Mucosa of rectum (tissue), 2 donors: Measurements from ENCODE around the gene YPEL1.
A peak's percentile ranks its signal among the peaks of the same experiment; 100 is the strongest.
"Not testable (repeated sequence)": the region's sequence is repeated elsewhere in the genome, so short reads cannot be mapped to it uniquely, and the experiment has no call there.

Source experiments
- H3K27ac ChIP-seq, 2 donors: one replicate each; pipeline ENCODE4 v1.7.0; 2013; ENCODE audit warnings: inconsistent platforms in 2 of 2, low read depth in 2 of 2, low read length in 2 of 2
- H3K27me3 ChIP-seq, 2 donors: one replicate each; pipeline ENCODE4 v1.7.0; 2013; ENCODE audit warnings: low read length in 2 of 2; ENCODE audit not compliant: control insufficient read depth in 2 of 2, insufficient read depth in 2 of 2
- H3K36me3 ChIP-seq, 2 donors: one replicate each; pipeline ENCODE4 v1.7.0; 2013; ENCODE audit warnings: low read length in 2 of 2; ENCODE audit not compliant: control insufficient read depth in 2 of 2, insufficient read depth in 2 of 2
- H3K4me1 ChIP-seq, 2 donors: one replicate each; pipeline ENCODE4 v1.7.0; 2013; ENCODE audit warnings: low read length in 2 of 2, mild to moderate bottlenecking in 1 of 2; ENCODE audit not compliant: control insufficient read depth in 2 of 2, insufficient read depth in 2 of 2
- H3K4me3 ChIP-seq, 2 donors: one replicate each; pipeline ENCODE4 v1.7.0; 2013; ENCODE audit warnings: low read length in 2 of 2
- H3K9ac ChIP-seq, 2 donors: one replicate each; pipeline ENCODE4 v1.7.0; 2013; ENCODE audit warnings: low read length in 2 of 2, low read depth in 1 of 2, mild to moderate bottlenecking in 1 of 2
- H3K9me3 ChIP-seq, 2 donors: one replicate each; pipeline ENCODE4 v1.7.0; 2013; ENCODE audit warnings: low read length in 2 of 2; ENCODE audit not compliant: control insufficient read depth in 2 of 2
- donor health status: healthy.
- donor health status: Normal muscosa, but diverticular disease.

YPEL1 gene

GRCh38 chr22:21736084-21736642, 569 bp upstream of the YPEL1 start:
- Histone ChIP-seq H3K36me3 (no peaks in the 10 kb centered on the region), H3K27me3 (no peaks in the 10 kb centered on the region), H3K9ac (peak overlapping the region in 1 of 2 donors; percentile 38), H3K9me3 (no peaks in the 10 kb centered on the region), H3K4me3 (peak overlapping the region; percentile 54 to 76), H3K27ac (peak overlapping the region; percentile 58 to 77), H3K4me1 (peaks cover 8 to 11% of the 10 kb centered on the region in 2 donors)

- Histone ChIP-seq H3K4me1 (peaks cover 8 to 11% of the 10 kb centered on the region in 2 donors), H3K36me3 (no peaks in the 10 kb centered on the region), H3K27me3 (no peaks in the 10 kb centered on the region), H3K9ac (peak overlapping the region; percentile 48 to 55), H3K9me3 (no peaks in the 10 kb centered on the region), H3K27ac (peak overlapping the region; percentile 65 to 77), H3K4me3 (peak overlapping the region; percentile 62 to 74)
Measured at GRCh38 chr22:21734540-21735199, 924 bp downstream of the YPEL1 start.

- no peaks in the 10 kb centered on the region for H3K27me3 ChIP-seq
- no peak overlapping the region for H3K4me3 ChIP-seq
- H3K4me1 ChIP-seq = peaks cover 8 to 11% of the 10 kb centered on the region in 2 donors
- H3K36me3 ChIP-seq = no peaks in the 10 kb centered on the region
- H3K9ac ChIP-seq = no peak overlapping the region
- H3K27ac ChIP-seq = no peak overlapping the region
- H3K9me3 ChIP-seq = no peaks in the 10 kb centered on the region
Measured at GRCh38 chr22:21731503-21731902, 4.1 kb downstream of the YPEL1 start.

- no peaks in the 10 kb centered on the region for H3K9me3 ChIP-seq
- H3K27me3 ChIP-seq = no peaks in the 10 kb centered on the region
- H3K27ac ChIP-seq = no peak overlapping the region
- H3K4me3 ChIP-seq = no peak overlapping the region
- peaks cover 8 to 9% of the 10 kb centered on the region in 2 donors for H3K4me1 ChIP-seq
- no peaks in the 10 kb centered on the region for H3K36me3 ChIP-seq
- no peak overlapping the region for H3K9ac ChIP-seq
Measured at GRCh38 chr22:21730535-21731308, 4.9 kb downstream of the YPEL1 start.

- not testable (repeated sequence) for H3K27ac ChIP-seq, H3K9me3 ChIP-seq, H3K4me3 ChIP-seq, H3K9ac ChIP-seq, H3K36me3 ChIP-seq, H3K4me1 ChIP-seq, H3K27me3 ChIP-seq
Measured at GRCh38 chr22:21729184-21729583, 6.4 kb downstream of the YPEL1 start.

GRCh38 chr22:21728270-21728669, 7.3 kb downstream of the YPEL1 start:
- no peak overlapping the region for H3K4me3 ChIP-seq
- H3K9me3 ChIP-seq = no peaks in the 10 kb centered on the region
- no peak overlapping the region for H3K9ac ChIP-seq
- no peaks in the 10 kb centered on the region for H3K36me3 ChIP-seq
- H3K27me3 ChIP-seq = no peaks in the 10 kb centered on the region
- H3K27ac ChIP-seq = no peak overlapping the region
- no peaks in the 10 kb centered on the region for H3K4me1 ChIP-seq

GRCh38 chr22:21727768-21728167, 7.8 kb downstream of the YPEL1 start:
- no peaks in the 10 kb centered on the region for H3K36me3 ChIP-seq
- H3K27ac ChIP-seq = no peak overlapping the region
- H3K9me3 ChIP-seq = no peaks in the 10 kb centered on the region
- no peak overlapping the region for H3K4me3 ChIP-seq
- no peaks in the 10 kb centered on the region for H3K4me1 ChIP-seq
- H3K27me3 ChIP-seq = no peaks in the 10 kb centered on the region
- H3K9ac ChIP-seq = no peak overlapping the region

GRCh38 chr22:21727159-21727558, 8.4 kb downstream of the YPEL1 start:
- no peaks in the 10 kb centered on the region for H3K4me1 ChIP-seq
- H3K9me3 ChIP-seq = no peaks in the 10 kb centered on the region
- H3K36me3 ChIP-seq = no peaks in the 10 kb centered on the region
- no peak overlapping the region for H3K9ac ChIP-seq
- H3K4me3 ChIP-seq = no peak overlapping the region
- H3K27me3 ChIP-seq = no peaks in the 10 kb centered on the region
- H3K27ac ChIP-seq = no peak overlapping the region

GRCh38 chr22:21726650-21727049, 8.9 kb downstream of the YPEL1 start:
- no peaks in the 10 kb centered on the region for H3K27me3 ChIP-seq
- H3K4me1 ChIP-seq = no peaks in the 10 kb centered on the region
- no peaks in the 10 kb centered on the region for H3K36me3 ChIP-seq
- no peak overlapping the region for H3K9ac ChIP-seq
- H3K4me3 ChIP-seq = no peak overlapping the region
- H3K9me3 ChIP-seq = no peaks in the 10 kb centered on the region
- H3K27ac ChIP-seq = no peak overlapping the region

- H3K27ac ChIP-seq = no peak overlapping the region
- no peaks in the 10 kb centered on the region for H3K9me3 ChIP-seq
- no peaks in the 10 kb centered on the region for H3K36me3 ChIP-seq
- H3K9ac ChIP-seq = no peak overlapping the region
- no peaks in the 10 kb centered on the region for H3K27me3 ChIP-seq
- H3K4me1 ChIP-seq = no peaks in the 10 kb centered on the region
- no peak overlapping the region for H3K4me3 ChIP-seq
Measured at GRCh38 chr22:21725956-21726649, 9.5 kb downstream of the YPEL1 start.
